ENCODE measurements around the gene PWP2. TPM values are rescaled to one million over a fixed set of nuclear protein-coding genes. Genes with fewer than 3 reads are reported as not detected.
"Not testable (repeated sequence)": the region's sequence is repeated elsewhere in the genome, so short reads cannot be mapped to it uniquely, and the experiment has no call there.

Gene PWP2
- total RNA-seq, 4 donors from 2014 or later = 5.6 to 63.5 (median 10.6) TPM

DNA sequence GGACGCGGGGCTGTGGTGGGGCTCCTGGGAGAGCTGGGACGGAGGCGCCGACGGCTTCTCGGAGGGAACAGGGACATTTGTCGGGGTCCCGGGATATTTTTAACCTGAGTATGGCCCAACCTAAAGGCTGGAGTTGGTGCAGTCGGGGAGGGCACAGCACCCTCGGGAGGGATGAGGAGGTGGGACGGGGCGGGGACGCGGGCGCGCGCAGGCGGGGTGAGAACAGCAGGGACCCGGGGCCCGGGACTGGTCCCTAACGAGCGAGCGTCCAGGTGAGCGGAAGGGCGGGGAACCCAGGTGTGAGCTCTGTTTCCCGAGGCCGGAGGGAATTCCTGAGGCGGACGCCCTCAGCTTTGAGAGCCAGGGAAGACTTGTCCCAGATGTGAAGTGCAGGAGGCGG lies 390 bp downstream of the PWP2 start:
- H3K4me1 ChIP-seq, H3K27me3 ChIP-seq, DNase-seq, H3K9me3 ChIP-seq, H3K36me3 ChIP-seq: not testable (repeated sequence)
- Histone ChIP-seq H3K27ac (peak overlapping the region in 3 of 4 donors; percentile 49 to 64 (median 59)), H3K4me3 (peak overlapping the region in 3 of 4 donors; percentile 42 to 47 (median 44))

DNA sequence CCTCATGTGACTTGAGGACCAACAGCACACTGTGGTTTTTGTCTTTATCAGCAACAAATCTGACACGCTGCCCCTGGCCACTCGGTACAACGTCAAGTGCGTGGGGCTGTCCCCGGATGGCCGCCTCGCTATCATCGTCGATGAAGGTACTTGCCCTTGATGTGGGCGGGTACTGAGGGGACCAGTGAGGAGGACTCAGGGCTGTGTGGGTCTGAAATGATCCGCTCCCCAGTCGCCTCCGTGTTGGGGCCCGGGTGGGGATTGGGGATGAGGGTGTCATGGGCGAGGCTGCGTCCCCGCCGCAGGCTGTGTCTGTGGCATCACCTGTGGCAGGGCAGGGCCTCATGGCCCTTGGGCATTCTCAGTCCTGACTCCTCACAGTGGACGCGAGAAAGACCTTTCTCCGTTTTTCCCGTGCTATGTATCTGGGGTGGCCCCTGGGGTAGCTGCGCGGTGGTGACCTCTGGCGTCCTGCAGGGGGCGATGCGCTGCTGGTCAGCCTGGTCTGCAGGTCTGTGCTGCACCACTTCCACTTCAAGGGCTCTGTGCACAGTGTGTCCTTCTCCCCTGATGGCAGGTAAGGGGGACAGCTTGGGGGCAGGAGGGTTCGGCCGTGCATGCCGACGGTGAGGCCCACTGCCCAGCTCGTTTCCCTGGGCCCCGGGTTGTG lies 6.6 kb downstream of the PWP2 start:
- not testable (repeated sequence) for H3K27ac ChIP-seq, H3K36me3 ChIP-seq, H3K27me3 ChIP-seq, DNase-seq, H3K9me3 ChIP-seq, H3K4me3 ChIP-seq, H3K4me1 ChIP-seq

DNA sequence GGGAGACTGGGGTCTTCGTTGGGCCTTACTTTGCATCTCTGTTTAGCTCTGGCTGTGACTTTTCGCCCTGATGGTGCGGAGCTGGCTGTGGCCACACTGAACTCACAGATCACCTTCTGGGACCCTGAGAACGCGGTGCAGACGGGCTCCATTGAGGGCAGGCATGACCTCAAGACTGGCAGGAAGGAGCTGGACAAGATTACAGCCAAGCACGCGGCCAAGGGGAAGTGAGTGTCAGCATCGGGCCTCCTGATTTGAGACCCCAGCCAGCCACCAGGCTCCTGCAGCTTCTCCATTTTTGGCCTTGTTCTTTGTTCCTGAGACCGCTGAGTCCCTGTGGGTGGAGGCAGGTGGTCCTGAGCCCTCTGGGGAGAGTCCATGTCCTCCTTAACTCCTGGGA lies 14.9 kb downstream of the PWP2 start:
- not testable (repeated sequence) for H3K27ac ChIP-seq, H3K9me3 ChIP-seq, H3K4me3 ChIP-seq, DNase-seq, H3K27me3 ChIP-seq, H3K36me3 ChIP-seq, H3K4me1 ChIP-seq

DNA sequence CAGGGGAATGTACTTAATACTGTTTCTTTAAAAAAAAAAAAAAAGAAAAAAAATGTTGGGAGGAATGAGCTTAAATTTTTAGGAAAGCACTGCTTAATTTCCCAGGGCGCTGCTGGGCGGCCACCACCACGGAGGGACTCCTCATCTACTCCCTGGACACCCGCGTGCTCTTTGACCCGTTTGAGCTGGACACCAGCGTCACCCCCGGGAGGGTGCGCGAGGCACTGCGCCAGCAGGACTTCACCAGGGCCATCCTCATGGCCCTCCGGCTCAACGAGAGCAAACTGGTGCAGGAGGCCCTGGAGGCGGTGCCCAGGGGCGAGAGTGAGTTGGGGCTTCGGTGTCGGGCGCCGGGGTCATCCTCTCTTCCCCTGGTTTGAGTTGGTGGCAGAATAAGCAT lies 20.6 kb downstream of the PWP2 start:
- H3K36me3 ChIP-seq, H3K4me1 ChIP-seq, H3K9me3 ChIP-seq, DNase-seq, H3K27me3 ChIP-seq, H3K27ac ChIP-seq, H3K4me3 ChIP-seq: not testable (repeated sequence)

DNA sequence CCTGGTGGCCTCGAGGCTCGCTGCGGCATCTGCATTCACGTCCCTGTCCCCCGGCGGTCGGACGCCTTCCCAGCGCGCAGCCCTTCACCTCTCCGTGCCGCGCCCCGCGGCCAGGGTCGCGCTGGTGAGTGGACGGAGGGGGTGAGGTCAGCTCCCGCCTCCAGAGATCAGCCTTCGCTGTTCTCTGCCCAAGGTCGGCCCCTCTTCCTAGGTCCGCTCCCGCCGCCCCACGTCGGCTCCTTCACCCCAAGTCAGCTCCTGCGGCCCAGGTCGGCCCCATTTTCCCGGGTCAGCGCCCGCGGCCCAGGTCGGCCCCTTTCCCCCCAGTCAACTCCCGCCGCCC lies 26.5 kb downstream of the PWP2 start:
- H3K9me3 ChIP-seq, DNase-seq, H3K27me3 ChIP-seq, H3K36me3 ChIP-seq, H3K4me1 ChIP-seq: not testable (repeated sequence)
- Histone ChIP-seq H3K4me3 (peak overlapping the region in 1 of 4 donors; percentile 35), H3K27ac (peak overlapping the region in 1 of 4 donors; percentile 53)

DNA sequence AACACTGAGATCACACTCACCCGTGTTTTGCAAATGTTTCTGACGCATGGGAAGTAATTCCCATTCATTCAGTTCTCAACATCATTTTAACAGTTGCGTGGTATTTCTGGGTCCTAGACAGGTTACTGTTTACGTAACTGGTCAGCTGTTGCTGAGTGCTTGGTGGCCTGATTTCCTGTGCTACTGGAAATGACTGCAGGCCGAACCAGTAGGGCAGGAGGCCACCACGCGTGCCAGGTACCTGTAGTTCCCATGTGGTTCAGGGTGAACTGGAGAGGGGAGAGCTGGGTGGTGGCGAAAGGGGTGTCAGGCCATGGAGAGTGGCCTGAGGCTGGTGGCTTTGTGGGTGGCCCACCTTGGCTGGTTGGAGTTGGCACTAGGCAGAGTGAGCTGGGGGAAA lies 27.5 kb downstream of the PWP2 start:
- H3K36me3 ChIP-seq, DNase-seq, H3K27me3 ChIP-seq, H3K4me3 ChIP-seq, H3K9me3 ChIP-seq, H3K27ac ChIP-seq, H3K4me1 ChIP-seq: not testable (repeated sequence)

DNA sequence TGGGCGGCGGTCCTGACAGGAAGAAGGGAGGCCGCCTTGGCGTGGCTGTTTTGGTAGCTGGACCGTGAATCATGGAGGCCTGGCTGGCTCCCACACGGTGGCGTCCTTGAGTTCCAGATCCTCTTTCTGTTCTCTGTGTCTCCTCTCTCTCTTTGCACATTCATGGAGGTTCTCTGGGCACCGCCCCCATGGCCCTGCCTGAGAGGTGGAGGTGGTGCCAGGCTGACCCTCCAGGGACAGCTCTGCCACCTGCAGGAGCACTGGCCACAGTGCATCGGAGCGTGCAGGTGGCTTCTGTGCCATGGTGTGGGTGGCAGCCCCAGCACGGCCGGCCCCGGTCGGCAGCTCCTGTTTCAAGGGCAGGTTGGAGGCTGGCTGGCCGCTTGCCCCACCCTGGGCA lies 30.8 kb downstream of the PWP2 start:
- H3K36me3 ChIP-seq, H3K4me1 ChIP-seq, H3K9me3 ChIP-seq, H3K4me3 ChIP-seq, H3K27ac ChIP-seq, DNase-seq, H3K27me3 ChIP-seq: not testable (repeated sequence)

DNA sequence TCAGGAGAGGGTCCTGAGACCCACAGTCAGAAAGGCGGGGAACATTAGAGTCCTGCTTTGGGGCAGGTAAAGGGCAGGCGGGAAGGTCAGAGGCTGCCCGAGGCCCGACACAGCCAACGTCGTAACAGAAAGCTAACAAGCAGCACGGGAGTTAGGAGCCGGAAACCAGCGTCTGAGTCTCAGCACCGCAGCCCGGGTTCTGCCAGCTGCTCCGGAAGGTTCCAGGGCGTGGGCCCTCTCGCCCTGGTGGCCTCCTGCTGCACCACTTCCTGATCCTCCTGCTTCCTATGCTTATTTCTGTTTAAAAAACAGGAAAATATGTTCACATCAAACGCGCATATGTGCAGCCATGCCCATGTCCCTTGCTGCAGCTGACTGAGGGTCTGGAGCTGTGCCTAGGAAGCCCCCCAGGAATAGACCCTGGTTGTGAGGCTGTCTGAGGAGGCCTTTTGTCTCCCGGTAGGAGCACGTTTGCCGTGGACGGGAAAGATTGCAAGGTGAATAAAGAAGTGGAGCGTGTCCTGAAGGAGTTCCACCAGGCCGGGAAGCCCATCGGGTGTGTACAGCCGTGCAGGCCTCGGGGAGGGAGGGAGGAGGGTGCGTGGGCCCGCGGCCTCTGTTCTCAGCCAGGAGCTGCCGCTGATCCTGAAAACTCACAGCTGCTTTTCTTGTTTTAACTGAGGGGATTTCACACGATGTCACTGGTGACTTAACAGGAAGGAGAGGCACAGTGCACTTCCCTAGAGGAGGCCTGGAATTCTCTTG lies 32.8 kb downstream of the PWP2 start:
- not testable (repeated sequence) for H3K27me3 ChIP-seq, H3K4me3 ChIP-seq, H3K36me3 ChIP-seq, H3K9me3 ChIP-seq, H3K4me1 ChIP-seq
- peak in 1 of 3 donors; percentile 6 for DNase-seq
- H3K27ac ChIP-seq = peak overlapping the region in 2 of 4 donors; percentile 46

DNA sequence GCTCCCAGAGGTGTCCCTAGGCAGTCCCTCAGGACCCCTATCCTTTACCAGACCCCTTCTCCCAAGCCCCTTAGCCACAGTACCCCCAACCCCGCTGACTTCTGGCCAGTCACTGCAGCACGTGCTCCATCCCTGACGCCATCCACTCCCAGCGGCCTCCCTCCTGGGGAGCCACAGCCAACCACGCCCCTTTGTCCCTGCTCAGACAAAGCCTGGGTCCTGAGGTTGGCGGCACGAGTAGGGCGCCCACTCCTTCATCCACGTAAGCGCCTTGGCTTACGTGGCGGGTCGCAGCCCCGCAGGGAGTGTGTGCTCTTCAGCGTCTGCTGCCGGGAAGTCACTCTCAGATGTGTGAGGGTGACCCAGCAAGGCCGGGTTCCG lies 33.3 kb downstream of the PWP2 start:
- H3K27me3 ChIP-seq, H3K36me3 ChIP-seq, H3K9me3 ChIP-seq, H3K4me1 ChIP-seq, H3K4me3 ChIP-seq, DNase-seq, H3K27ac ChIP-seq: not testable (repeated sequence)

DNA sequence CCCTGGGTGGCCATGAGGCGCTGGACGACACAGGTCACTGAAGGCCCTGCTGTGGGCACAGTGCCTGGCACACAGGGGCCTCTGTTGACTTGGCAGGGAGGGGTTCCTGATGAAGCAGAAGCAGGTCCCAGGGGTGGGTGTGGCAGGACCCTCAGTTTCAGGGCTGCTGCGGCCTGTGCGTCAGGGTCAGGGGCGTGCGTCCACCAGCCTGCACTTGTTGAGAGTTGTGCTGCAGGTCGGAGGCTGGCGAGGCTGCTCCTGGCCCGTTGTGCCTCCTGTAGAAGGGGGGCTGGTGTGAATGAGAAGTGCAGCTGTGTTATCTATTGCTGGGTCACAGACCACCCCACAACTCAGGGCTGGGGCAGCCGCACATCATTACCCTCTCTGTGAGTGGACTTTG lies 35.3 kb downstream of the PWP2 start:
- not testable (repeated sequence) for H3K4me3 ChIP-seq, H3K4me1 ChIP-seq, H3K9me3 ChIP-seq, DNase-seq, H3K27me3 ChIP-seq, H3K27ac ChIP-seq, H3K36me3 ChIP-seq

DNA sequence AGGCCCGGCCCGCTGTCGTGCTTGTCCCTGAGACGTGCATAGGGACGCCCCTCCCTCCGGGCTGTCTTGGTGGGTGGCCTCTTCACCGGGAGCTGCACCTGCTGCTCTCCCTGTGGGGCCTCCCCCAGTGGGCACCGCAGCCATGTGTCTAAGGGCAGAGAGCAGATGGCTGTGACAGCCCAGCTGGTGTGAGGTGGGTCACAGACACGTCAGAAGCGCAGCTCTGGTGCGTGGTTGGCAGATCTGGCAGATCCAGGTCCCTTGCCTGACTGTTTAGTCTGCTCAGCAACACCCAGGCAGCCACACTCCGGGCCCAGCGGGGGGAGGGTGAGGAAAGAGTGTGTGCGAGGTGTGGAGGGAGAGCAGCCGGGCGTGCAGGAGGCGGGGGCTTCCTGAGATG lies 36.2 kb downstream of the PWP2 start:
- H3K9me3 ChIP-seq, H3K27me3 ChIP-seq, H3K4me1 ChIP-seq, H3K27ac ChIP-seq, DNase-seq, H3K36me3 ChIP-seq, H3K4me3 ChIP-seq: not testable (repeated sequence)

DNA sequence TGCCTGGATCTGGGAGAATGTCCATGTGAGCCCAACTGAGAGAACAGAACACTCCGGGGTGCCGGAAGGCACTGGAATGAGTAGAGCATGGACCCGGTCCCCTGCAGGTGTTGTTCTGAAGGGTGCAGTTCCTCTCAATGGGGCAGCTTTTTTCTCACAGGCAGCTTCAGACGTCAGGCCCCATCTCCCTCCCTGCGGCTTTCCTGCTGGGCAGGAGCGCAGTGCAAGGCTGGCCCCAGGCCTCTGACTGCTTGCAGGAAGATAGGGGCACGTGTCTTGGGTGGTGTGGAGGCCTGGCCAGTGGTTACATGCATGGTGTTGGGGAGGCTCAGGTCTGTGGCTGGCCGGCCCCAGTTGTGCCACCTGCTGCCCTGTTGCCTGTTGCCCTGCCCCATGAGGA lies 36.8 kb downstream of the PWP2 start:
- not testable (repeated sequence) for DNase-seq, H3K4me1 ChIP-seq, H3K9me3 ChIP-seq, H3K4me3 ChIP-seq, H3K27me3 ChIP-seq, H3K36me3 ChIP-seq, H3K27ac ChIP-seq

DNA sequence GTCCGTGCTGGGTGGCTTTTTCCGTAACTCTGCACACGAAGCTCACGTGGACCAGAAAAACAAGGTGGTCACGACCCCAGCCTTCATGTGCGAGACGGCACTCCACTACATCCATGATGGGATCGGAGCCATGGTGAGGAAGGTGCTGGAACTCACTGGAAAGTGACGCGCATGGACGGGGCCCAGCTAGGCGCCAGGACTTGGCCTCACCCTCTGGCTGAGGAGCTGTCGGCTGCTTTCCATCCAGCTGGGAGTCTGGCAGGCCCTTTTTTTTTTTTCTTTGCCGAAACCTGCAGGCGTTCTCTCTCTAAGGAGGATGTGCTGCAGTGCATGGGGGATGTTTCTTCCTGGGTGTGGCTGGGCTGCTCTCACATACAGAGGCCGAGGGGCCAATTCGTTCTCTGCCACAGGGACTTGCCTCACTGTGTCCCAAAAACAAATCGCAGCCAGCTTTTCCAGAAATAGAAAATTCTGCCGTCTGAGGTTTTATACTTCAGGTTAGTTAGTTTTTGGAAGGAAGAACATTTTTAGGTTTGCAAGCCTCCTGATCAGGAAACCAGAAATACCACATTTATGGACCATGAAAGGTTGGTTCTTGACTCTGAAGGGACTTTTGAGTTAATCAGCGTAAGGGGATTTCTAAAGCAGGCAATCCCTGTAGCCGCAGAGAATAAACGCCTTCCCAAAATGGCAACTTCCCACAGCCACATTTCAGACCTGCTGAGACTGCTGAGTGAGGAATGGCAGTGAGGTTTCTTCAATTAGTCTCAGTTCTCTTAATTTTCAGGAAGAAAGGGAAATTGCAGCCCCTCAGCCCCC lies 37.8 kb downstream of the PWP2 start:
- not testable (repeated sequence) for H3K27me3 ChIP-seq, H3K9me3 ChIP-seq, H3K36me3 ChIP-seq, H3K4me1 ChIP-seq, H3K4me3 ChIP-seq, H3K27ac ChIP-seq, DNase-seq

DNA sequence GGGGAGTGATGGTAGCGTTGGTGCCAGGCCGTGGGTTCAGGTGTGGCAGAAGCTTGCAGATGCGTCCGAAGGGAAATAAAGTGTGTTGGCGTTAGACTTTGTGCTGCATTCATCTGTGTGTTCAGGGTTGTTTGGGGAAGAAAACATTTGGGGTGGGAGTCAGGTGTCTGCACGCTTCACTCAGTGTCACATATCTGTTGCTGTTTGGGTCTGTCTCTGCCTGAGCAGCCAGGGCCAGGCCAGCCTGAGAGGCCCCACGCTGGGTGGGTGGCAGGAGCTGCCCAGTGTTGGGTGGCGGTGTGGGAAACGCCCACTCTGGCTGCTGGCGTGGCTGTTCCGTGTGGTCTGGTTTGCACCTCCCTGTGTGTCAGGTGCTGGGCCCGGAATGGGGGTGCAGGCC lies 38.4 kb downstream of the PWP2 start:
- not testable (repeated sequence) for H3K9me3 ChIP-seq, H3K27me3 ChIP-seq, H3K27ac ChIP-seq, H3K4me3 ChIP-seq, H3K4me1 ChIP-seq, DNase-seq, H3K36me3 ChIP-seq

DNA sequence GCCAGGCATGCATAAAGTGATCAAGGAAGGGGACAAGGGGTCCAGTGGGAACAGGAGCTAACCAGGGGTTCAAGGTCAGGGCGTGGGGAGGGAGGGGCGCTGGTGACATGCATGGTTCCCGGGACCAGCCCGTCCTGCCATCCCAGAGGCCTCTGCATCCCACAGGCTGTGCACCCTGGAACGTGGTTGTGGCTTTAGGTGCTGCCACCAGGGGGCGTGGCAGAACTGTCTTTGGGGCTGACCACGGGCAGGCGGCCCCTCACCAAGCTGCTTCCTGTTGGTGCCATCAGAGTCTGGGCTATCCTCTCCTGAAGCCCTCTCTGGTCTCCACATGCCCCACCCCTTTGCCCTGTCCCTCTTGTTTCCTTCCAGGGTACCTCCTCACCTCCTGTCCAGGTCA lies 39.9 kb downstream of the PWP2 start:
- DNase-seq, H3K36me3 ChIP-seq, H3K9me3 ChIP-seq, H3K27me3 ChIP-seq, H3K4me1 ChIP-seq, H3K27ac ChIP-seq, H3K4me3 ChIP-seq: not testable (repeated sequence)

All from Peyer's patch (tissue), 4 donors.